SKM-1 (cell line): ENCODE data around the gene PPP2R5D.
"Not testable (repeated sequence)": the region's sequence is repeated elsewhere in the genome, so short reads cannot be mapped to it uniquely, and the experiment has no call there.

Source experiments
- DNase-seq: peaks from one replicate; lab custom pipeline; 2025; ENCODE audit not compliant: unreplicated experiment; lab: John Stamatoyannopoulos, UW

Gene PPP2R5D

DNA sequence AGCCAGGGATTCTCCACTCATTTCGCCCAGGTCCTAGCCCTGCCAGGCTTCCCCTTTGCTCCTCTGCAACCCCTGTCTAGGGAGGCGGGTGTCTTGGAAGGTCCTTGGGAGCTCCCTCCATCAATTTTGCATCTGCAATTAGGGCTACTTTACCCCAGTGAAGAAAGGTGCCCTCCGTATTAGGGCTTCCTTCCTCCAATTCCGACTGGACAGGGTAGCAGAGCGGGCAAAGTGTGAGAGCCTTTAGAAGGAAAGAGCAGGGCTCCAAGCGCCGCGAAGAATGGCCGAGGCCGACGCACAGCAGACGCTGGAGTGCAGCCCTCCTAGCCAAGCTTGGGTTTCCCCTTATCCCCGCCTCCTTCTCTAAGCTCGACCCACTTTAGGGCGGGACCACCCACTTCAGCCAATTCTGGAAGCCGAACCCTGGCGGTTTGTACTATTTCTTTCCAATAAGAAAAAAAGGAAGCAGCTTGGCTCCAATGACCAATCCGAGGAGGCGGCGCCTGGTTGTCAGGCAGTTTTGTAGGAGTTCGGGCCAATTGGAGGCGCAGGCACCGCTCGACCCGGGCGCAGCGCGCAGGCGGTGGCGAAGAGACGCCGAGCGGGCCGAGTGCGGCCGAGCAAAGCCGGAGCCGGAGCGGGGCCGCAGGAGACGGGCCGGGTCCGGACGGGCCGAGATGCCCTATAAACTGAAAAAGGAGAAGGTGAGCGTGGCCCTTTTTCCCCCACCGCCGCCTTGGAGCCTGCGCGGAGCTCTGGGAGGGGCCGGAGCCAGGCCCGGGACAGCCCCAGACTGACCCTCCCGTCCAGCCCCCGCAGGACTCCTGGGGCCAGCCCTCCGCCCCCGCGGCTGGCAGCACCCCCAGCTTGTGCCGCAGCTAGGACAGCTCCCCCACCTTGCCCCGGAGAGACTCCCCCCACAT lies at the start of gene PPP2R5D:
TSS of gene PPP2R5D (plus strand) at position 570 of the 923 bp plus-strand sequence. CDS start at position 678, 108 bp downstream.
- DNase-seq = peak; percentile 100

- peak; percentile 34 for DNase-seq
Measured at GRCh38 chr6:42935322-42935721, 49.0 kb upstream of the PPP2R5D start.

- no peak for DNase-seq
Measured at GRCh38 chr6:42936398-42936797, 48.0 kb upstream of the PPP2R5D start.

GRCh38 chr6:42937548-42938427 lies 46.6 kb upstream of the PPP2R5D start:
- DNase-seq = no peak

DNA sequence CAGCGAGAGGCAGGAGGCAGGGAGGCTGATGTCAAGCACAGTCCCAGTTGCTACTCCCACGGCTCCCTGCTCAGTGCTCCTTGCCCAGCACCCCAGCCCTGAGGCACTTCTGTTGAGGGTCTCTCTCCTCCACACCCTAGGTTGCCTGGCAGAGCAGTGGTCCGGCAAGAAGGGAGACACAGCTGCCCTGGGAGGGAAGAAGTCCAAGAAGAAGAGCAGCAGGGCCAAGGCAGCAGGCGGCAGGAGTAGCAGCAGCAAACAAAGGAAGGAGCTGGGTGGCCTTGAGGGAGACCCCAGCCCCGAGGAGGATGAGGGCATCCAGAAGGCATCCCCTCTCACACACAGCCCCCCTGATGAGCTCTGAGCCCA lies 46.0 kb upstream of the PPP2R5D start:
- no peak for DNase-seq

DNA sequence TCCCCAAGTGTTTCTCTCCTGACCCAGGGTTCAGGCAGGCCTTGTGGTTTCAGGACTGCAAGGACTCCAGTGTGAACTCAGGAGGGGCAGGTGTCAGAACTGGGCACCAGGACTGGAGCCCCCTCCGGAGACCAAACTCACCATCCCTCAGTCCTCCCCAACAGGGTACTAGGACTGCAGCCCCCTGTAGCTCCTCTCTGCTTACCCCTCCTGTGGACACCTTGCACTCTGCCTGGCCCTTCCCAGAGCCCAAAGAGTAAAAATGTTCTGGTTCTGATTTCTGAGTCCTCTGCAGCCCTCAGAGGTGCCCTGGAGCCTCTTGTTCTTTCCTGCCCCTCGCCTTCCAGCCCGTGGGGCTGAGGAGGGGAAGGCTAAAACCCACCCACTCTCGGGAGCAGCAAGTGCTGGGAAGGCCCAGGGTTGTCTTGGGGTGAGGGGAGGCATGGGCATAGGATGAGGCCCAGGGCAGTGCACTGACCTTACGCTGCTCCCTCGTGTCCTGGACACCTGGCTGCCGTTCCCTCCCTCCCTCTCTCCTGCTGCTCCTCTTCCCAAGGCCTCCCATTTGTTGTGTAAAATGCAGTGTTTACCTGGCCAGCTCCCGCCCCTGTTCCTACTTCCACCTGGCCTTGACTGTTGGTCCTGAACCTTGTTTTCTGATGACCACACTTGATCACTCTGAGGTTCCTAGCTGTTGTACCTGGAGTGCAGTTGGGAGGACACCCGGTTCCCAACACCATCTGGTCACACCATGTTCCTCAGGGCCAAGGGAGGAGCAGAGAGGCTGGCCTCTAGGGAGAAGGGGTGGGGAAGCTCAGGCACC lies 45.2 kb upstream of the PPP2R5D start:
- DNase-seq = no peak

DNA sequence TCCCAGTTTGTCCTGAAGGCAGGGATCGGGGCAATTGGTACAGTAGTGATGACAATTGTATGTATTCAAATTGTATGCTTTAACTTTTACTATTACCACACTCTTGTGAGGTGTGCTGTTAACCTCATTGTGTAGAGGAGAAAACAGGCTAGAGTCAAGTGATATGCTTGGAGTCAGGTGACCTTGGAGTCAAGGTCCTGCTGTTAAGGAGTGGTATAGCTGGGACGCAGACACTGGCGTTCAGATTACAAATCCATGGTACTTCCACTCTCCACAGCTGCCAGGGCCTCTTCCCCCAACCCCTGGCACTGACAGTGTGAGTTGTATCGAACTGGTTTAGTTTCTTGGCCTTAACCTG lies 44.6 kb upstream of the PPP2R5D start:
- no peak for DNase-seq

DNA sequence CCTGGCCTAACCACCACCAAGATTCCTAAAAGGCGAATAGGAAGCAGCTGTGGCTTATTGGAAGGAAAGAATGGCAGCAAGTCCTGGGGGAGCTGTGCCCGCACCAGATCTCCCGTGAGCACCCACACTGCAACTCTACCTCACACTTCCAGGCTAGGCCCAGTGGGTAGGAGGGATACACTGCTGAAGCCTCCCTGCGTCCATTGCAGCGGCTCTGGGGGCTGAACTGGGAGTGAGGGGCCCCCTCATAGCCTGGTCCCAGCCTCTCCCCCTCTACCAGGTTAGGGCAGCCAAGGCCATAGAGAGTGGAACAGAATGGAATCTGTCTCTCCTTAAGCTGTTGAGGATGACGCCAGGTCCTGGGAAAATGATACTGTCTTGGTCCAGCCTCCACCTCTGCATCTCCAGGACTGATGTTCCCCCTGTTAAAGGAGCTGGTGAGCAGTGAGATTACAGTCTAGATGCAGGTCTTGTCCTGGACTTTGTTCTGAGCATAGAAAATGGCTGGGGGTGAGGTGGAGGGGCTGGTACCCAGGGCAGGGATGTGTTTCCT lies 43.8 kb upstream of the PPP2R5D start:
- no peak for DNase-seq

- DNase-seq = not testable (repeated sequence)
Measured at GRCh38 chr6:42941356-42941755, 43.0 kb upstream of the PPP2R5D start.

- no peak for DNase-seq
Measured at GRCh38 chr6:42942444-42942843, 41.9 kb upstream of the PPP2R5D start.

GRCh38 chr6:42947950-42948349 lies 36.4 kb upstream of the PPP2R5D start:
- no peak for DNase-seq

GRCh38 chr6:42952389-42952788 lies 32.0 kb upstream of the PPP2R5D start:
- DNase-seq = no peak

DNA sequence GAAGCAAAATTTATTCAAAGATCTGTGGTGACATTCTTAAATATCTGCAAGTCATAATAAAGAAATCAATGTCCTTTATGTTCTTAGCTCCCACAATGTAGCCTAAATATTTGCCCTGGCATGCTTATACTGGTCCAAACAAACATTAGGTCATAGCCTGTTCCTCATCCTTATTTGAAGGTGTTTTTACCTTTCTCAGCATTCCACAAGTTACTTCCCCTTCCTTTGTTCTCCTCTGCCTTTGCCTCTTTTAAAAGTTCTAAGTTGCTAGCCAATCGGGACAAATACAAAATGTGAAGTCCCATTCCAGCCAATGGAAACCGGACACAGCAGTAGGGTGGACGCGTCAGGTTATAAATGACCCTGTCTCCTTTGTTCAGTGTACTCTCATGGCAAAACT lies 30.0 kb upstream of the PPP2R5D start:
- DNase-seq = not testable (repeated sequence)

GRCh38 chr6:42958125-42958524 lies 26.2 kb upstream of the PPP2R5D start:
- DNase-seq = no peak

- no peak for DNase-seq
Measured at GRCh38 chr6:42959917-42960242, 24.5 kb upstream of the PPP2R5D start.

GRCh38 chr6:42960243-42961019 lies 23.9 kb upstream of the PPP2R5D start, which contains the start of gene GNMT:
Gene GNMT (plus strand): TSS chr6:42960754. CDS start chr6:42960768, 14 bp downstream.
- DNase-seq = no peak

DNA sequence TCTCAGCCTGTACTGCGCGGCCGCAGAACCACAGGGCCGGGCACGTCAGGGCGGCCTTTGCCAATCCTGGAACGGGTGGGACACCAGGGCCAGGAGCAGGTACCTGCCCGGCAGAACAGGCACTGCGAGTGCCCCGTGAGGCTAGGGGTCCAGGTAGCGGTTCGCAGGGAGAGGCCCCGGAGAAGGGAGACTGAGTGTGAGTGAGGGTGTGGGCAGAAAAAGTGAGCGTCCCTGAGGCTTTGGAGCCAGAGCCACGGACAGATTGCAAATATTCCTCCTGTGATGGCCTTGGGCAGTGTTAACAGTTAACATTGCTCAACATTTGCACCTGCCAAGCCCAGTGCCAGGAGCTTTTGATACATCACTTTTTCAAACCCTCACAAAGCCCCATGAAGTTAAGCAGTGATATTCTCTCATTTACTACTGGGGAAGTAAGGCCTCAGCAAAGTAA lies 23.3 kb upstream of the PPP2R5D start:
- no peak for DNase-seq

DNA sequence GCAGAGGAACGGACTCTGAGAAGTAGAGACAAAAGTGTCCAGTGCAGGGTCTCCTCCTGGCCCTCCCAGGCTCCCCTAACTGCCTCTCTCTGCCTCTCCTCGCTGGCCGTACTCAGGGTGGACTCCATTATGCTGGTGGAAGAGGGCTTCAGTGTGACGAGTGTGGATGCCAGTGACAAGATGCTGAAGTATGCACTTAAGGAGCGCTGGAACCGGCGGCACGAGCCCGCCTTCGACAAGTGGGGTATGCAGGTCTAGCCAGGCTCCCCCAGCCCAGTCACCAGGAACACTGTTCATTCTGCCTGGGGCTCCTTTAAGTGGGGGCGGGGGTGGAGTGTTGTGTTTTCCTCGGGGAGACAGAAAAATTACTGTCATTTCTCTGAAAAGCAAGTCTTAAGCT lies 22.3 kb upstream of the PPP2R5D start:
- no peak for DNase-seq

GRCh38 chr6:42962502-42963178 lies 21.7 kb upstream of the PPP2R5D start:
- no peak for DNase-seq
